ENCODE data around the gene SYPL1.

SYPL1 gene

GRCh38 chr7:106094780-106095179 lies 17.3 kb downstream of the SYPL1 start:
- Histone ChIP-seq H3K27ac (ENCODE audit: low read length) (no peak overlapping the region), H2AFZ (ENCODE audit: low read depth, low read length) (no peak overlapping the region), H3K4me2 (ENCODE audit: insufficient read depth, low read length) (no peak overlapping the region), H3K9ac (ENCODE audit: low read depth, low read length) (no peak overlapping the region), H3K9me3 (ENCODE audit: insufficient read depth, low read length, severe bottlenecking) (no peaks in the 10 kb centered on the region), H3K36me3 (ENCODE audit: insufficient read depth, low read length) (peaks cover 95% of the 10 kb centered on the region), H3K79me2 (ENCODE audit: insufficient read depth, low read length) (peaks cover 33% of the 10 kb centered on the region), H3K4me1 (ENCODE audit: insufficient read depth, low read length) (no peaks in the 10 kb centered on the region), H3K4me3 (ENCODE audit: low read depth in 1 of 2, low read length in 2 of 2) (no peak overlapping the region), H4K20me1 (ENCODE audit: insufficient read depth, low read length) (peaks cover 16% of the 10 kb centered on the region; the same call in 1 of the 2 replicates), H3K27me3 (ENCODE audit: insufficient read depth, low read length, poor library complexity) (no peaks in the 10 kb centered on the region)
- TF ChIP-seq CTCF (IDR thresholded peaks at IDR 0.05; ENCODE audit: borderline replicate concordance, extremely low read depth, low read length, poor library complexity, severe bottlenecking) (peak; percentile 17), EZH2 (IDR thresholded peaks at IDR 0.05; ENCODE audit: borderline replicate concordance, low read depth, low read length, severe bottlenecking) (no peak)
- DNase-seq: no peak
- ATAC-seq (ENCODE audit: insufficient read depth, low read depth): peak; percentile 54; the same call in 2 of the 3 replicates

GRCh38 chr7:106092204-106092603 lies 19.9 kb downstream of the SYPL1 start:
- no peak overlapping the region for H3K4me3 ChIP-seq (ENCODE audit: low read depth in 1 of 2, low read length in 2 of 2)
- H3K4me2 ChIP-seq (ENCODE audit: insufficient read depth, low read length): no peak overlapping the region
- H3K9me3 ChIP-seq (ENCODE audit: insufficient read depth, low read length, severe bottlenecking): no peaks in the 10 kb centered on the region
- peaks cover 4% of the 10 kb centered on the region; the same call in 1 of the 2 replicates for H4K20me1 ChIP-seq (ENCODE audit: insufficient read depth, low read length)
- TF ChIP-seq CTCF (IDR thresholded peaks at IDR 0.05; ENCODE audit: borderline replicate concordance, extremely low read depth, low read length, poor library complexity, severe bottlenecking): no peak
- TF ChIP-seq EZH2 (IDR thresholded peaks at IDR 0.05; ENCODE audit: borderline replicate concordance, low read depth, low read length, severe bottlenecking): no peak
- H3K27me3 ChIP-seq (ENCODE audit: insufficient read depth, low read length, poor library complexity): no peaks in the 10 kb centered on the region
- no peak overlapping the region for H3K27ac ChIP-seq (ENCODE audit: low read length)
- peaks cover 9% of the 10 kb centered on the region; the same call in 1 of the 2 replicates for H3K79me2 ChIP-seq (ENCODE audit: insufficient read depth, low read length)
- ATAC-seq (ENCODE audit: insufficient read depth, low read depth): no peak
- no peaks in the 10 kb centered on the region for H3K4me1 ChIP-seq (ENCODE audit: insufficient read depth, low read length)
- DNase-seq: no peak
- H2AFZ ChIP-seq (ENCODE audit: low read depth, low read length): no peak overlapping the region
- H3K36me3 ChIP-seq (ENCODE audit: insufficient read depth, low read length): peaks cover 89% of the 10 kb centered on the region
- no peak overlapping the region for H3K9ac ChIP-seq (ENCODE audit: low read depth, low read length)

- Histone ChIP-seq H3K9me3 (ENCODE audit: insufficient read depth, low read length, severe bottlenecking) (no peaks in the 10 kb centered on the region), H3K4me3 (ENCODE audit: low read depth in 1 of 2, low read length in 2 of 2) (no peak overlapping the region), H3K36me3 (ENCODE audit: insufficient read depth, low read length) (peaks cover 65% of the 10 kb centered on the region), H3K27me3 (ENCODE audit: insufficient read depth, low read length, poor library complexity) (no peaks in the 10 kb centered on the region), H4K20me1 (ENCODE audit: insufficient read depth, low read length) (peaks cover 4% of the 10 kb centered on the region; the same call in 1 of the 2 replicates), H3K4me2 (ENCODE audit: insufficient read depth, low read length) (no peak overlapping the region), H3K4me1 (ENCODE audit: insufficient read depth, low read length) (no peaks in the 10 kb centered on the region), H3K27ac (ENCODE audit: low read length) (no peak overlapping the region), H3K9ac (ENCODE audit: low read depth, low read length) (no peak overlapping the region), H2AFZ (ENCODE audit: low read depth, low read length) (no peak overlapping the region), H3K79me2 (ENCODE audit: insufficient read depth, low read length) (no peaks in the 10 kb centered on the region; the same call in 1 of the 2 replicates)
- TF ChIP-seq CTCF (IDR thresholded peaks at IDR 0.05; ENCODE audit: borderline replicate concordance, extremely low read depth, low read length, poor library complexity, severe bottlenecking): no peak
- no peak for TF ChIP-seq EZH2 (IDR thresholded peaks at IDR 0.05; ENCODE audit: borderline replicate concordance, low read depth, low read length, severe bottlenecking)
- ATAC-seq (ENCODE audit: insufficient read depth, low read depth): no peak
- DNase-seq: no peak
Measured at GRCh38 chr7:106089647-106090046, 22.5 kb downstream of the SYPL1 start.

- DNase-seq: no peak
Measured at GRCh38 chr7:106088014-106088413, 24.1 kb downstream of the SYPL1 start.

More at GRCh38 chr7:106088014-106088413, 24.1 kb downstream of the SYPL1 start:
- Histone ChIP-seq H3K4me2 (ENCODE audit: insufficient read depth, low read length) (no peak overlapping the region), H3K4me1 (ENCODE audit: insufficient read depth, low read length) (no peaks in the 10 kb centered on the region), H3K79me2 (ENCODE audit: insufficient read depth, low read length) (no peaks in the 10 kb centered on the region), H3K4me3 (ENCODE audit: low read depth in 1 of 2, low read length in 2 of 2) (no peak overlapping the region), H4K20me1 (ENCODE audit: insufficient read depth, low read length) (no peaks in the 10 kb centered on the region), H3K27ac (ENCODE audit: low read length) (no peak overlapping the region), H3K9ac (ENCODE audit: low read depth, low read length) (no peak overlapping the region), H3K9me3 (ENCODE audit: insufficient read depth, low read length, severe bottlenecking) (no peaks in the 10 kb centered on the region), H3K27me3 (ENCODE audit: insufficient read depth, low read length, poor library complexity) (no peaks in the 10 kb centered on the region), H2AFZ (ENCODE audit: low read depth, low read length) (no peak overlapping the region), H3K36me3 (ENCODE audit: insufficient read depth, low read length) (peaks cover 49% of the 10 kb centered on the region)
- no peak for ATAC-seq (ENCODE audit: insufficient read depth, low read depth)
- TF ChIP-seq EZH2 (IDR thresholded peaks at IDR 0.05; ENCODE audit: borderline replicate concordance, low read depth, low read length, severe bottlenecking) (no peak), CTCF (IDR thresholded peaks at IDR 0.05; ENCODE audit: borderline replicate concordance, extremely low read depth, low read length, poor library complexity, severe bottlenecking) (no peak)
